OCI-LY7 (cell line): ENCODE results near the gene ATAD3B.

Experiments
- EZH2phosphoT487 ChIP-seq: fragments of 200-600 bp; sonication (generic); IDR thresholded peaks from 2 replicates; pipeline ENCODE4 v1.6.1; 2018; ENCODE audit warnings: low read depth, borderline replicate concordance, mild to moderate bottlenecking, mixed run types, antibody characterized with exemption, low read length, moderate library complexity, mixed read lengths
- TF ChIP-seq, protein P1 (sequence below): fragments of 200-600 bp; sonication (generic); conservative IDR thresholded peaks from 2 replicates; pipeline ENCODE4 v1.5.1; 2014; ENCODE audit warnings: mild to moderate bottlenecking, antibody characterized with exemption, low read length, moderate library complexity, mixed read lengths

DNA sequence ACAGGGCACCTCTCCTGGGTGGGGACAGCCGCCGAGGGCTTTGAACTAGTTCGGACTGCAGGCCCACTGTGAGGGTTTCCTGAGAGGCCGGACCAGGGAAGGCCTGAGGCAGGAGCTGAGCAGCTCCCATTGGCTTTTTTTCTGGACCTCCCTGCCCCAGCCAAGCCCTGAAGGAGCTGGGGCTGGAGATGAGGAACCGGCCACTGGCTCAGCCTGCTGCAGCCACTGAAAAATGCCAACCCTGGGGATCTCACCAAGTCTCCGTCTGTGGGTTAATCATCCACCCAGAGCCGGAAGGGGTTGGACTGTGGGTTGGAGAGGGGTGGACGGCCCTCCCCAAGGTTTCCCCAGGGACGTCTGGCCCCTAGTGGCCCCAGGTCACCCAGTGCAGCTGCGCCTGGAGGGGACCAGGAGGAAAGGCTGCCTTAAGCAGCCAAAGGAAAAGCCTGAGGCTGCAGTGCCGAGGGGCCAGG lies 33.6 kb upstream of the ATAD3B start:
- TF ChIP-seq, protein P1, sequence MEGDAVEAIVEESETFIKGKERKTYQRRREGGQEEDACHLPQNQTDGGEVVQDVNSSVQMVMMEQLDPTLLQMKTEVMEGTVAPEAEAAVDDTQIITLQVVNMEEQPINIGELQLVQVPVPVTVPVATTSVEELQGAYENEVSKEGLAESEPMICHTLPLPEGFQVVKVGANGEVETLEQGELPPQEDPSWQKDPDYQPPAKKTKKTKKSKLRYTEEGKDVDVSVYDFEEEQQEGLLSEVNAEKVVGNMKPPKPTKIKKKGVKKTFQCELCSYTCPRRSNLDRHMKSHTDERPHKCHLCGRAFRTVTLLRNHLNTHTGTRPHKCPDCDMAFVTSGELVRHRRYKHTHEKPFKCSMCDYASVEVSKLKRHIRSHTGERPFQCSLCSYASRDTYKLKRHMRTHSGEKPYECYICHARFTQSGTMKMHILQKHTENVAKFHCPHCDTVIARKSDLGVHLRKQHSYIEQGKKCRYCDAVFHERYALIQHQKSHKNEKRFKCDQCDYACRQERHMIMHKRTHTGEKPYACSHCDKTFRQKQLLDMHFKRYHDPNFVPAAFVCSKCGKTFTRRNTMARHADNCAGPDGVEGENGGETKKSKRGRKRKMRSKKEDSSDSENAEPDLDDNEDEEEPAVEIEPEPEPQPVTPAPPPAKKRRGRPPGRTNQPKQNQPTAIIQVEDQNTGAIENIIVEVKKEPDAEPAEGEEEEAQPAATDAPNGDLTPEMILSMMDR, result no peak
- no peak for TF ChIP-seq EZH2phosphoT487
